EL (cell line): ENCODE measurements around the gene PRKCB.
"Not testable (repeated sequence)": the region's sequence is repeated elsewhere in the genome, so short reads cannot be mapped to it uniquely, and the experiment has no call there.

ENCODE experiments used
- DNase-seq: peaks from one replicate; pipeline ENCODE4 v3.0.0-alpha.2; 2016

The PRKCB gene

DNA sequence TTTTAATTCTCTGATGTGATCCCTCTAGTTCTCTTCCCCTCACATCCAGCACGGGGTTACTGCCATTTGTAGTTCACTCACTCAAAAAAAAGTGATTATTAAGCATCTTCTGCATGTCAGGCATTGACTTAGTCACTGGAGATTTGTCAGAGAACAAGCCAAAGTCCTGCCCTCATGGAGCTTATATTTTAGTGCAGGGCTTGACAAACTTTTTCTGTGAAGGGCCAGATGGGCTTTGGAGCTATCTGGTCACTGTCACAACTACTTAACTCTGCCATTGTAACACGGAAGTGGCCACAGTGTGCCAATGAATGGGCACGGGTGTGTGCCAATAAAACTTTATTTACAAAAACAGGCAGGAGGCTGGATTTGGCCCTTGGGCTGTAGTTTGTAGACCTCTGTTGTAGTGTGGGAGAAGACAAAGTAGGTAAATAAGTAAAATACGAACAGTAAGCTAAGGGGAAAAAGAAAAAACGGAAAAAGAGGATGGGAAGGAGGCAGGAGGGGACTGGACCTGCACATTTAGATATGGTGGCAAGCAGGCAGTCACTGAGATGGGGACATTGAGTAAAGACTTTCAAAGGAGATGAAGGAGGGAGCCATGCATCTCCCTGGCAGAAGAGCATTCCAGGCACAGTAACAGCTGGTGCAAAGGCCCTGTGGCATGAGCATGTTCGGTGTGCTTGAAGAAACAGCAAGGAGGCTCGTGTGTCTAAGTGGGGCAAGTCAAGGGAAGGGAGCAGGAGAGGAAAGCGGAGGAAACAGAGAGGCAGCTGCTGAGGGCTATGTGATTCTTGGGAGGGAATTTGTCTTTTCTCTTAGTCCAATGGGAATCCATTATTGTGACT is 217.5 kb downstream of the PRKCB start:
- no peak for DNase-seq

DNA sequence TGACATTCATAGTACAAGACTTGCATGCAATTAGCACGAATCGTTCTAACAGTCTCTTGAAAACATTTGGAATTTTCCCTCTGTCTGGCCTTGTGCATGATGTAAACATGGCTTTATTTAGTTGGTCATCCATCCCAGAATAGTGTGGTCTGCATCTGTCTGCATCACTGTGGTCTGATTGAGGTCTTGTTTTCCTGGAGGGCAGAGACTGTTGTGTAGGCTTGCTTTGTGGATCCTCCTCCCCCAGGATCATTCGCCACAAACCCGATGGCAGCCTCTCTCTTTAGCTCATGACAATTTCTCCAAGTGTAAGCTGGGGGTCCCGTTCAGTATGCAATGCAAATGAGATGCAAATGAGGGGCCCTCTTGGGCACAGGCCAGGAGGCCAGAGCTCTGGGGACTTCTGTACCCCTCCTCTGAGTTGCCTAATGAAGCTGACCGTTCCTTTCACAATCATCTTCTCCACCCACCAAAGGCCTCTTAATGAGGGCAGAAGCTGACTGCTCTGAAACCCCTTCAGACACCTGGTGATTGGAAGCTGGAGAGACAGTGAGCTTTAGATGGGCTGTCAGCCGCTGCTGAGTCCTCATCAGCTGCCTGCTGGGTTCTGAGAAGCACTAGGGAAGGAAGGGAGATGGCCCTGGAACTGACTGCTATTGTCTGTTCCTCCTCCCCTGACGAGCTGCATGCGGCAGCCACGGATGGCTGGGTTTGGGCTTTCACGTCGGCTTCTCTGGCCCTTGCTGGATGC is 219.1 kb downstream of the PRKCB start:
- DNase-seq = no peak

DNA sequence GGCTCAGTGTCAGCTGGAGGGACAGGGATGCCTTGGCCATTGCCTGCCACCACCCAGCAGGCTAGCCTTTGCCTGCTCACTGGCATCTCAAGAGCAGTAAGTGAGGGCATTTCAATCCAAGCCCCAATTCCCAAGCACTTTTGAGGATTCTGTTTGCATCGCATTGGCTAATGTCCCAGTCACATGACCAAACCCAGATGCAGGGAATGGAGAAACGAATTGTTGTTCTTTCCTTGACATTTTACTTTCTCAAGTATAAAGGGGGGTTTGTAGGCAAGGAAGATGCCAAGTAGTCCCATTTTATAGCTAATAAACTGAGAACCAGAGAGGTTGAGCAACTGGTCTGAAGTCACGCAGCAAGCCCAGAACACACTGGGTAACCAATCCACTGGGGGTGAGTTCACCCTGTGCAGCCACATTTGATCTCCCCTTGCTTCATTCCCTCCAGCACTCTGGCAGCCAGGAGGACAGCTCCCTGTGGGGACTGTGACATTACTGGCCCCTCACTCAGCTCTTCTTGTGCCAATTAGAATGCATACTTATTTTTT is 226.6 kb downstream of the PRKCB start:
- no peak for DNase-seq

DNA sequence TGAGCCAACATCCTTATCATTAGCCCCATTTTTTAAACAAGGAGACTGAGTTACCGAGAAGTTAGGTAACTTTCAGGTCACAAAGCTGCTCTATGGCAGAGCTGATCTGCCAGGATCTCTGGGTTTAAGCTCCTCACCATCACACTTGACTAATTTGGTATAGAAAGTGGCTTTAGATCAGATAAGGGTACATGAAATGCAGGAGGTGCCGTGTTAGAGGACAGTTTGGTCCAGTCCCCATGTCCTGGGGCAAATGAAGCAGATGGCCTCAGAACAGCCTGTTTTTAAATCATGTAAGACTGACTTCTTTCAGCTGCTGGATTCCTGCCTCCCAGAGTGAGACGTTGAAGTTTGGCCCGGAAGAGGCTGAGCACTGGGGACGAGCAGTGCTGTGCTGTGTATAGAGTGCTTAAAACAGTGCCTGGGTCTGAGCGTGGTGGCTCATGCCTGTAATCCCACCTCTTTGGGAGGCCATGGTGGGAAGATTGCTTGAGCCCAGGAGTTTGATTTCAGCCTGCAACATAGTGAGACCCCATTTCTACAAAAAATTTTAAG is 233.3 kb downstream of the PRKCB start:
- no peak for DNase-seq

DNA sequence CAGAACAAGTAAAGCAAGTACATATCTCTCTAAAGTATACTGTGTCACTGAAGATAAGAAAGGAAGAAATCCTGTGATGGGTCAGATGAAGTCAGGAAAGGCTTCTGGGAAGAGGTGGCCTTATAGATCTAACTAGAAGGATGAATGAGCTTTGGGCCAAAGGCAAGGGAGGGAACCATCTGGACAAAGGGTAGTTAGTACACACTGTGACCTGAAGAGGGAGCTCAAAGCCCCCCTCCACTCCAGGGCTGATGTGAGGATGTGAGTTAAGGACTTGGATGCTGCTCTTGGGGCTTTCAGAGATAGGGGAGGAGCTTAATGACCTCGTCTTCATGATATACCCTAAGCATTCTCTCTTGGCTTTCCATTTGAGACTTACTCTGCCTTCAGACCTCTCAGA is 235.1 kb downstream of the PRKCB start:
- DNase-seq = peak; percentile 32

DNA sequence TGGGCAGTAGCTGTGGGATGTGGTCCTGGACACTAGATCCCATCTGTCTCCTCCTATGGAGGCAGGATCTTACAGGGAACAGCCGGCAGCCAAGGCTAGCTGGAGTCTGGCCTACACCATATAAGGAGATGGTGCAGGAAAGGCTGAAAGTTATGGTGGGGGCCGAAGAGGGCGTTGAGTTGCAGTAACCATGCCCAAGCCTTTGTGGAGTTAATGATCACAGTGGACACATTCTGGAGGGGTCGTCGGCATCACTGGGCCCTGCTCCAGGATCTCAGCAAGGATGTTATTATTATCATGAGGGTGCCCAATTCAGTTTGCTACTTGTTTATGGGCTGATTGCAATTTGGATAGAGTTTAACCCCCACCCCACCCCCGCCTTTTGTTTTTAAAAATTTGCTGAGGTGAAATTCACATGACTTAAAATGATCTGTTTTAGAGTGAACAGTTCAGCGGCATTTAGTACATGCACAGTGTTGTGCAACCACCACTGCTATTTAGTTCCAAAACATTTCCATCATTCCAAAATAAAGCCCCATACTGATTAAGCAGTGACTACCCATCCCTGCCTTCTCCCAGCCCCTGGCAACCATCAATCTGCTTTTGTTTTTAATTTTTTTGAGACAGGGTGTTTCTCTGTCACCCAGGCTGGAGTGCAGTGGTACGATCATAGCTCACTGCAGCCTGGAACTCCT is 236.0 kb downstream of the PRKCB start:
- DNase-seq = no peak

DNA sequence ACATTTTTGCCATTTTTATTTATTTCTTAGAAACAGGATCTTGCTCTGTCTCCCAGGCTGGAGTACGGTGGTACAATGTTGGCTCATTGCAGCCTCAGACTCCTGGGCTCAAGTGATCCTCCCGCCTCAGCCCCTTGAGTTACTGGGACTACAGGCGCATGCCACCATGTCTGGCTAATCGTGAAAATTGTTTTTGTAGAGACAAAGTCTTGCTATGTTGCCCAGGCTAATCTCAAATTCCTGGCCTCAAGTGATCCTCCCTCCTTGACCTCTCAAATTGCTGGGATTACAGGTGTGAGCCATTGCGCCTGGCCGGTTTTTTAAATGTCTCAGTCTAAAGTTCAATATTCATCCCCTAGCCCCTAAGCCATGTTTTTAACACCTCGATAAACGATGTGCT is 237.5 kb downstream of the PRKCB start:
- no peak for DNase-seq

DNA sequence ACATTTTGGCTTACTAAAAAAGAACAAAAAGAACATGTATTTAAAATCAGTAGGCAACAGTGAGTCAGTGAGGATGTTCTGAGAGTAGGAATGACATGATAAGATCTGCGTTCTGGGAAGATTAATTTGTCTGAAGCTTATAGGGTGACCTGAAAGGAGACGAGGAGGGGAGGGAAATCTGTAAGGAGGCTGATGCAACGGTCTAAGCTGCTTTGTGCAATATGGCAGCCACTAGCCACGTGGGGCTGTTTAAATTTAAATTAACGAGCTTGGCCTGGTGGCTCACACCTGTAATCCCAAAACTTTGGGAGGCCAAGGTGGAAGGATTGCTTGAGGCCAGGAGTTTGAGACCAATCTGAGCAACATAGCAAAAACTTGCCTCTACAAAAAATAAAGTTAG is 238.8 kb downstream of the PRKCB start:
- DNase-seq = no peak

DNA sequence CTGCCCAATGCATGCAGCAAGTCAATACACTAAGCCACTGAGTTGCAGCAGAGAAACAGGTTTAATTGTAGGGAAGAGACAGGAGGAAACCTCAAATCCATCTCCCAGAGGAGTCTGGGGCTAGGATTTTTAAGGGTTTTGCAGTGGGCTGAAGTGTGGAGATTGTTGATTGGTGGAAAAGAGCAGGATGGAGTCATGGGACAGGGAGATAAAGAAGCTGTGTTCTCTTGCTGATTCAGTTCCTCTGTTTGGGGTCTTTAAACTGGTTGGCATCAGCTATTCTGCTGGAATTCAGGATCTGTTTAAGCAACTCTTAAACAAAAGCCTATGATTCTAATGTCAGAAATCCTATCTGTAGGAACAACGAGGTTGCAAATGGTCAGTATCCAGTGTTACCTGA is 239.5 kb downstream of the PRKCB start:
- no peak for DNase-seq

DNA sequence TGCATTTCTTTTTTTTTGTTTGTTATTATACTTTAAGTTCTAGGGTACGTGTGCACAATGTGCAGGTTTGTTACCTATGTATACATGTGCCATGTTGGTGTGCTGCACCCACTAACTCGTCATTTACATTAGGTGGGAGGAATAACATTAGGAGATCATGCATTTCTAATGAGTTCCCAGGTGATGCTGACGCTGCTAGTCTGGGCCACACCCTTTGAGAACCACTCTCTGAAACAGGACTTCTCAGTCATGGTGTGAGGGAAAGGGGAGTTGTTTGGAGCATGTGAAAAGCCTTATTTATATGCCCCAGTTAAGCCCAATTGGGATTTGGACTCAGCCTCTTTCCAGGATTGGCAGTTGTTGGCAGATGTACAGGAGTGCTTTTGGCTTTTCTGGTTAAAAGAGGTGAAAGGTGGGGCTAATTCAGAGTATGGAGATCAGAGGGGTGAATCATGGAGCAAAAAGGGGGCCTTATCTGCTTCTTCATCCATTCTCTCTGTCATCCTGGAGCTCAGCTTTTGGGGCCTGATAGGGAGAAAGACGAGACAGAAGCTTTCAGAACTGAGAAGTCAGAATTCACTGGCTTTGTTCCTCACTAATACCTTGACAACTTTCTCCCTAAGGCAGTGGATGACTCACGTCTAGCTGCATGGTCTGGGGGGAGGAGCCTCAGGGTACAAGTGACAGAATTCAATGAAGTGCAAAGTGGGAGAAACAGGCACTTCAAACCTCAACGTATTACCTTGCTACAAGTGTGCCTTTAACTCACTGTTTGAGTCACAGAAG is 240.3 kb downstream of the PRKCB start:
- DNase-seq = no peak

DNA sequence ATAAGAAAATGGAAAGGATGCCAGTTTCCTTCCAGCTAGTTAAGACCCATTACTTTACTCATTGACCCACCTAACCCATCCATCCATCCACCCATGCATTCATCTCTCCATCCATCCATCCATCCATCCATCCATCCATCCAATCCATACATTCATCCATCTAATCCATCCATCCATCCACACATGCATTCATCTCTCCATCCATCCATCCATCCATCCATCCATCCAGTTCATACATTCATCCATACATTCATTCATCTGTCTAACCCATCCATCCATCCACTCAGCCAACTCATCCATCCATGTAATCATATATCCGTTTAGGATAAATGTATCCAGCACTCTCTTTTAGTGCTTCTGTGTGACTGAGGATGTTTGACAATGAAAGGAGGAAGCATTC is 241.5 kb downstream of the PRKCB start:
- DNase-seq = no peak

DNA sequence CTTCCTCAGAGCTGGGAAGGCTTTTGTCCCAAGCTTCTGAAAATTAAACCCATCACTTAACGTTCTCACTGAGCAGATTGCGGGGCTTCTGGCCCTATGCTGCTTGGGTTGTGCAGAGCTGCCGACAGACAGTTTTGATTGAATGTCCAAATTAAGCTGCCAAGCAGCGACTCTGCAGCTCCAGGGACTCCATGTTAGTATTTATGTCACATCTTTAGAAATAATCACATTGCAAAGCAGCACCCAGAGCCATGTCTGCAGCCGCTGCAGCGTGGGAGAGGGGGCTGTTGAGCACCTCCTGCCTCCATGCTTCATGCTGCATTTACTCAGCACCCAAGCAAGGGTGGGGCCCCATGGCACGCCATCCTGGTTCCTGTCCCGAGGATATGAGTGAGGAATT is 242.2 kb downstream of the PRKCB start:
- no peak for DNase-seq

DNA sequence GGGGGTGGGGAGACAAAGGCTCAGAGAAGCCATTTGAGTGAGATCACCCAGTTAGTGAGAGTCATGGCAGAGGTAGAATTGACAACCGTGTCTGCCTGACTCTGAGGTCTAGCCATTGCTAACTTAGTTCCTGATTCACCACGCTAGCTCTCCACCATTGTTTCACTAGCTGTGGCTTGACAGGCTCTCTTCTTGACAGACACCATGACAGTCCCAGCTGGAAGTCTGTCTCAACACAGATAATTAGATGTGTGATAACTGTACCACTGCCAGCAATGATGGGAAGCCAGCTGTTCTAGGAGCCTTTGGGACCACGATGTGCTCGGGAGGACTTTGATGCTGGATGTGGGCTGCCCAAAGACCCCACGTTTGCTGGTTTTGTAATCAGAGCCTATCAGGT is 249.9 kb downstream of the PRKCB start:
- no peak for DNase-seq

DNA sequence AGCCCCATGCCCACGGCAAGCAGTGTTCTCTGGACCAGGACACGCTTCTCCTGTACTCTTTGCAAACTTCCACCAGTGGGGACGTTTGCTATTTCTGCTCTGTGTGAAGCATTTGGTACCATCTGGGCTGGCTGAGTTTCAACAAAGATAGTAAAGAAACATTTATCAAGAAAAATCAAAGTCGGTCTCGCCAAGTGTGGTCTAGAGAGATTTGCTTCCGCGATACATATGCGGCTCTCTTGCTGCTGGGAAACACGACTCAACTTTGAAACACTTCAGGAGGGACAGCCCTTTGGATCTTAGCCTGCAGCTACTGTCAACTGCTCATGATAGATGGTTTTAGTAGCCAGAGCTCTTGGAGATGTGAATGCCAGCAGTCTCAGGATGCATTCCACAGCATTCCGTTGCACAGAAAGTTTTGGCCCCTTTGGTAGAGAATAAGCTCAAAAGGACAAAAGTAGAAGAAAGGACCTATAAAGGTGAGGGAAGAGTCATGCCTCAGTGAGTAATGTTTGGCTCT is 252.2 kb downstream of the PRKCB start:
- DNase-seq = no peak

DNA sequence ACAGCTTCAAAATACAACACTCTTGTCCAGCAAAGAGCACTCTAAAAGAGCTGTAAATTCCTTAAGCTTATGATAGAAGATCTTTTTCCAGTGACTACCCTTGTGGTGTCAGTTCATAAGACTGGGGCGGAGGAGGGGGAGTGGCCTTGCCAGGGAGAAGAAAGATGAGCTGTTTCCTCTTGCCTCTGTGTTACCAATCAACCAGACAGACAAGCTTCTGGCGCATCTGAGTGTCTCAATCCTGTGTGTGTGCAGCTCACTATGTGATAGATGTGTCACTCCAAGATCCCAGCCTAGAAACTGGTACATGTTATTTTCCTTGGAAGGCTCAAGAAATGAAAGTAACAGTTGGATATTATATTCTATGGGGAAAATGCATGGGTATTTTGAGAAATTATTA is 253.0 kb downstream of the PRKCB start:
- DNase-seq = no peak

DNA sequence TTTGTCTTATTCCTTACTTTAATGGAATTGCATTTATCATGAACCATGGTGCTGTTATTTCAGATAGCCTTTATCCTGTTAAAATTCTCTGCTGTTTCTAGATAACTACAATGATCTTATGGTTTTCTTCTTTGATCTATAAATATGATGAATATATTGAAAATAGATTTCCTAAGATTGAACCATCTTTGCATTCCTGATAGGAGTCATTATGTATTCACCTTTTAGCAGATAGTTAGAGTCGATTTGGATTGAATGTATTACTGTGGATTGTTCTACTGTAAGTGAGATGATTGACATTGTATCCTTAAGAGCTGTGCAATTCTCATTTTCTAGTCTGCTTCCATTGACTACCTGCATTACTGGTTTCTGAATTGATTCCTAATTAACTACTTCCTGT is 255.3 kb downstream of the PRKCB start:
- no peak for DNase-seq

DNA sequence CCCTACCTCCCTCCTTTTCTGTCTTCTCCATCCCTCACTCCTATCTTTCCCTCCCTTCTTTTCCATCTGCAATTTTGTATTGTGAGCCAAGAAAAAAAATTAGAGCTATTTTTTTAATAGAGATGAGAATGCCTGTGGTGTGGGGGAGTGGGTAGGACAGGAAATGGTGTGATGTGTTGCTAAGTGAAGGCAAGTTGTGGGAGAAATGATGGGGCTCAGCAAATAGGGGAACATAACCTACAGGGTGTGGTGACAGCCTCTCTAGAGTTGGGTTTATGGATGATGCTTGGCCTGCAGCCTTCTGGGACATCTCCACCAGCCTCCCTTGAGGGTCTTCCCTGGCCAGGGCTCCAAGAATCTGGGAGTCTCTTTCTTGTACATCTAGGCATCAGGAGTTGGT is 257.3 kb downstream of the PRKCB start:
- DNase-seq = no peak

DNA sequence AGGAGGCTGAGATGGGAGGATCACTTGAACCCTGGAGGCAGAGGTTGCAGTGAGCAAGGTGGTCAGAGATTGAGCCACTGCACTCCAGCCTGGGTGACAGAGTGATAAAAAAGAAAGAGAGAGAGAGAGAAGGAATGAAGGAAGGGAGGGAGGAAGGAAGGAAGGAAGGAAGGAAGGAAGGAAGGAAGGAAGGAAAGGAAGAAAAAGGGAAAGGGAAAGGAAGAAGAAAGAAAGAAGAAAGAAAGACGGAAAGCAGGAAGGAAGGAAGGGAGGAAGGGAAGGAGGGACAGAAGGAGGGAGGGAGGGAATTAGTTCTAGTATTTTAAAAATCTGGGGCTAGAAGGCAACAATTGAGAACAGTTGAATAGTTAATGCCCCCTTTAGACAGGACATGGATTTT is 258.9 kb downstream of the PRKCB start:
- no peak for DNase-seq

DNA sequence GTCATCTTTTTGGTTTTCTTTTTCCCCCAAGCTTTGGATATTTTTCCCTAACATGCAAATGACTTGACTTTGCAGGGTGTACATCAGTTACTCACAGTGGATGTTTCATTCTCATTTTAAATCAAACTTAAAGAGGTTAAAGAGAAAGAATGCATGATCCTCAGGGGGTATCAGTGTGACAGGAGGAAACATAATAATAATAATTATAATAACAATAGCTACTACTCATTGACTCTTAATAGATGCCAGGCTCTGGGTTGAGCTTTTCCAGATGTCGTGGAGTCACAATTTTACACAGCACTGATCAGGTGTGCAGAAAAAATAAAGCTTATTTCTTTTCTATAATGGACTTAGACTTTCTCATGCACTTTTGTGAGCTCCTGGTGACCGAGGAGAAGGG is 263.1 kb downstream of the PRKCB start:
- no peak for DNase-seq

DNA sequence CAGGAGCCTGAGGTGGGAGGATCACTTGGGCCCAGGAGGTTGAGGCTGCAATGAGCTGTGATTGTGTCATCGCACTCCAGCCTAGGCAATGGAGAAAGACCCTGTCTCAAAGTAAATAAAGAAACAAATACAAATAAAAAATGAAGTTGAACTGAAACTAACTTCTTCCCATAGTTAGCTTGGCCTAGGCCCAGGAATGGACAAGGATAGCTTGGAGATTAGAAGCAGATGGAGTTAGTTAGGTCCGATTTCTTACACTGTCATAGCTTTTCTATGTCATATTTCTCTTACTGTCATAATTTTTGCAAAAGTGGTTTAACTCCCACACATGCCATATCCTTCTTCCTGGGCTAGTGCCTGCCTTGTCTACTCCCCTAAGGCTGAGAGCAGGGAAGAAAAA is 265.6 kb downstream of the PRKCB start:
- no peak for DNase-seq

DNA sequence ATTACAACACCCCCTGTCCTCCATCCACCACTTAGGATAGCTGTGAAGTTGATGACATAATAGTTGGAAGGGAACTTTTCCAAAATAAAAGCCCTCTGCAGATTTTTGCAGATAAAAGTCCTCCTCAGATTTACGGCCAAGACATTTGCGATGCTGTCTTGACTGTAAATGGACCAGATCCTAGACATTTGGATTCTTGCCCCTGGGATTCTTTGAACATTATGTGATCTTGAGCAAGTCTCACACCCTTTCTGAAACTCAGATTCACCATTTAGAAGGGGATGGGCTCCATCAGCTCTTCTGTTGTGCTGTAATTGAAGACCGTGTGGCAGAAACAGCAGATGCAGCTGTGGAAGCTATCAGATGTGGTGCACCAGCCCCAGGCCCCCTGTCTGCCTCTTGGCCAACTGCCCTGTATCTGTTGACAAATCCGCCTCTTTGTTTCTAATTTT is 266.5 kb downstream of the PRKCB start:
- DNase-seq = no peak

DNA sequence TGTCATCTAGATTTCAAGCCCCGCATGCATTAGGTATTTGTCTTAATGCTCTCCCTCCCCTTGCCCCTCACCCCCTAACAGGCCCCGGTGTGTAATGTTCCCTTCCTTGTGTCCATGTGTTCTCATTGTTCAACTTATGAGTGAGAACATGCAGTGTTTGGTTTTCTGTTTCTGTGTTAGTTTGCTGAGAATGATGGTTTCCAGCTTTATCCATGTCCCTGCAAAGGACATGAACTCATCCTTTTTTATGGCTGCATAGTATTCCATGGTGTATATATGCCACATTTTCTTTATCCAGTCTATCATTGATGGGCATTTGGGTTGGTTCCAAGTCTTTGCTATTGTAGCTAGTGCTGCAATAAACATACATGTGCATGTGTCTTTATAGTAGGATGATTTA is 269.7 kb downstream of the PRKCB start:
- not testable (repeated sequence) for DNase-seq
